Measurements from ENCODE around the gene ANKS1A. TPM values are rescaled to one million over a fixed set of nuclear protein-coding genes. Genes with fewer than 3 reads are reported as not detected.
A peak's percentile ranks its signal among the peaks of the same experiment; 100 is the strongest.

Gene ANKS1A
- total RNA-seq, 1 donor from 2014 or later: 9.9 TPM

- DNase-seq (ENCODE audit: low spot score): no peak
These were observed 152.2 kb downstream of the ANKS1A start for GRCh38 chr6:35041086-35041861.

DNA sequence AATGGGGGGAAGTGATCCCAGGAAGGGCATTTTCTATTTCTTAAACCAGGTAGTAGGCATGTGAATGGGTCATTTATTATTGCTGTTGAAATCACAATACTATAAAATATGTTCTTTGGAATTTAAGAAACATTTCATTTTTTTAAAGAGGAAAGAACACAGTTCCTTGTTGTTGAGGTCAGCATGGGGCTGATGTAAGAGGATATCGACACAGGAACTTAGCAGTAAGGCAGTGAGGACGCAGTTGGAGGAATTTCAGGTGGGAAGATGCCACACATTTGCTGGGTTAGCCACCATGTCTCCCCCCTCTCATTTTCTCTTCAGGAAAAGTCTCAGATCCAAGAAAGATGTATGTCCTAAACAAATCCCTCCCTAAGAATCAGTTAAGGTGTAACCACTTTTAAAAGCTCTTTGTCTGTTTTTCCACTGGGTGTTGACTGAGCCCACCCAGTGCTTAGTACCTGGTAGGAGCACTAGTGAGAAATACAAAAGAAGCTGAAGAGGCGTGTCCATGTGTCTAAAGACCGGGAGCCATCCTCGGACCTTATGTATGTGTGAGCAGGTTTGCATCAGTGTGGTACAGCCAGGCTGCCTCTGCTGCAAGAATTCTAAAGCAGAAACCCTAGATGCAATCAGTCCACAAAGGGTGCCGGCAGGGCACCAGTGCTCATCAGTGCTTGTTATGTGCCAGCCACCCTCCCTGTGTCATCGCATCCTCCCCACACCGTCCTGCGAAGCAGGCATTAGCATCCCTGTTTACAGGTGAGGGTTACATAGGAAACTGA is 153.2 kb downstream of the ANKS1A start:
- DNase-seq (ENCODE audit: low spot score): no peak

DNA sequence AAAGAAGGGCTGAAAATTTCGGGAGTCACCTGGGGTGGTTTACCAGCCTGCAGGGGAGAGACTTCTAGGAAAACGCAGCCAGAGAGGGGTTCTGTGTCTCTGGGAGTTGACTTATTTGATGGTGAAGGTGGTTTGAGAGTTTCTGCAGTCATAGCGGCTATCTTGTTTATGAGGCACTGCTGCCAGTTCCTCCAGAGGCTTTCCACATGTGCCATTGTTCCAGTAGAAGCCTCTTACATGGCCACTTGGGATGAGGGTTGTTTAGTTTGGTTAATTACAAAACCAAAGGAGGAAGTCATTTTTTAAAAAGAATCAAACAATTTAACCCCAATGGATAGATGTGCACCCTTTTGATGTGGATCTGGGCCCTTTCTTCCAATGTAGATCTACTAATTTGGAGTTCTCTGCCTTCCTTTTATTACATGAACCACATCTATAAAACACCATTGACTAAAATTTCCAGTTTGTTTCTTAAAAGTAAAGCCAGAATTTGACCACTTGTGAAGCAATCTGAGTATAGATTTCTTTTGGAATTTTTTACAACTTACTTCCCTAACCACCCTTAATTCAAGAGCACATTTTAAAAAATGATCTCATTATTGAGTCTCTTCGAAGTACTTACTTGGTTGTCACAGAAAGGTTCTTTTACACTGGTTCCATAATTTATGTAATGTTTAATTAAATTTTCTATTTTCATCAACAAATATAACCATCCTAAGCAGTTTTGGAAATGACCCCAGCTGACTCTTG is 154.5 kb downstream of the ANKS1A start:
- no peak for DNase-seq (ENCODE audit: low spot score)

DNA sequence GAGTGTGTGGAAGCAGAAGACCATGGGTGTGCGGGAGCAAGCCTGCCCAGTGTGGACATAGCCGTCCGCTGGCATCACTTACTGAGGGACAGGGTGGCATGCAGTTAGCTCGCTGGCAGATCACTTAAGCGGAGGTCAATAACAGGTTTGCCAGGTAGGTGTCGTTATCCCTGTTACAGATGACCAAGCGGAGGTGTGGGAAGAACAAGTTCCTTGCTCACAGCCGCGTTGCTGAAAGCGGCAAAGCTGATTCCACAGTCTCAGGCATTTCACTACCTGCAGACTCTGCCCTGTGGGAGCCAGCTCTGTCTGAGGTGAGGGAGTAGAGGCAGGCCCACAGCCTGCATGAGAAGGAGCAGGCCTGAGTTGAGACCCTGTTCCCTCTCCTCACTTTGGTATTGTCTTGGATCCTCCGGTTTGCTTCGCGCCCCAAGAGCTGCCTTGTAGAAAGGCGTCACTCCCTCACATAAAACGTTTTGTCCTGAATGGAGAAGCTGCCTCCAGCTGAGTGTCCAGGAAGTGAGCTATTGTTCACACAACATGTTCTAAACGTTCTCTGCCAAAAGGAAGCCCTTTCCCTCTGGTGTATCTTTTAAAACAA is 155.2 kb downstream of the ANKS1A start:
- no peak for DNase-seq (ENCODE audit: low spot score)

GRCh38 chr6:35044761-35045421 is 155.8 kb downstream of the ANKS1A start:
- DNase-seq (ENCODE audit: low spot score): peak; percentile 69

DNA sequence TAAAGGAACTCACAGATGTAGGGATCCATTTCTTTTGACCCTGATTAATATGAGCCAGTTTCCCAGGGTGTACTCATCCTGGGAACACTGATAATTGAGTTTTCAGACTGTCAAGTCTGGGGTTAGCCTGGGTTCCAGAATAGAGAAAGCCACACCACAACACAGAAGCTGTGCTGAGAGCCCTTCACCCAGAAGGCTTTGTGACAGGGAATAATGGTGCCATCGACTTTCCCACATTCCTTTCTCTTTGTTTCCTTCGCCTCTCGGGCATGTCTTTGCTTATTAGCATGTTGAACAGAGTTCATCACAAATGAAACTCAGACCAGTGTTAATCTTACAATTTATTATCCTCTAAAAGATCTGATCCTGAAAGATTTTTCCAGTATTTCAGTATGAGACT is 157.0 kb downstream of the ANKS1A start:
- peak; percentile 27 for DNase-seq (ENCODE audit: low spot score)

GRCh38 chr6:35046862-35047261 is 157.8 kb downstream of the ANKS1A start:
- DNase-seq (ENCODE audit: low spot score): peak; percentile 48

DNA sequence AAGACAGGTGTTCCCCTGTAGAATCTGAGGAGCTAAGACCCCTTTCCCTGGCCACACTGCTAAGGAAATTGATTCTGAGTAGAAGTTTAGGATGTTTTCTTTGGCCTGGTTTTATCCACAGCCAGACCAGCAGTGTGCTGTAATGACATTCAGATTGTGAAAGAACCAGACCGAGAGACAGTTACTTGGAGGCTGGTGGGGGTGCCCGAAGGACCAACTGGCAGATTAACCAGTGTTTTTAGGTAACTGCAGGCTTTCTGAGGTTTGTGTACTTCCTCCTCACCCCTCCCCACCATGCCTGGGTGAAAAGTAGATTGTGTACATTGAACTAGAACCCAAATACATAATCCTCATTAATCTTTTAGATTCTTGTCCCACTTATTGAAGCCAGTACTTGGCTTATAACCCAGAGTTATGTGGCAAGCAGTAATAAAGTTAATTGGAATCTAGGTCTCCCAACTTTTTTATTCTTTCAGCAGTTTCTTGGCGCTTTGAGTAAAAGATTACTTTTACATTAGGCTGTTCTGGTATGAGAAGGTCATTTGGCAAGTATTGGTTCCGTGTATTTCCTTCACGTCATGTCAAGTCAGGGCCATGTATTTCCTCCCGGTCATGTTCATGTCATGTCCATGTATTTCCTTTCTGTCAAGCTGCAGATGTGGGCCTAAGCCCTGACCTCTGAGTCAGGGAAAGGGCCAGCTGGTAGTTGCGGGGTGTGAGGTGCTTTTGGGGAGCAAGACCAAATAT is 158.4 kb downstream of the ANKS1A start:
- DNase-seq (ENCODE audit: low spot score): peak; percentile 60

- DNase-seq (ENCODE audit: low spot score): no peak
These were observed 159.1 kb downstream of the ANKS1A start for GRCh38 chr6:35048031-35048613.

GRCh38 chr6:35048631-35049083 is 159.6 kb downstream of the ANKS1A start:
- DNase-seq (ENCODE audit: low spot score): peak; percentile 93

DNA sequence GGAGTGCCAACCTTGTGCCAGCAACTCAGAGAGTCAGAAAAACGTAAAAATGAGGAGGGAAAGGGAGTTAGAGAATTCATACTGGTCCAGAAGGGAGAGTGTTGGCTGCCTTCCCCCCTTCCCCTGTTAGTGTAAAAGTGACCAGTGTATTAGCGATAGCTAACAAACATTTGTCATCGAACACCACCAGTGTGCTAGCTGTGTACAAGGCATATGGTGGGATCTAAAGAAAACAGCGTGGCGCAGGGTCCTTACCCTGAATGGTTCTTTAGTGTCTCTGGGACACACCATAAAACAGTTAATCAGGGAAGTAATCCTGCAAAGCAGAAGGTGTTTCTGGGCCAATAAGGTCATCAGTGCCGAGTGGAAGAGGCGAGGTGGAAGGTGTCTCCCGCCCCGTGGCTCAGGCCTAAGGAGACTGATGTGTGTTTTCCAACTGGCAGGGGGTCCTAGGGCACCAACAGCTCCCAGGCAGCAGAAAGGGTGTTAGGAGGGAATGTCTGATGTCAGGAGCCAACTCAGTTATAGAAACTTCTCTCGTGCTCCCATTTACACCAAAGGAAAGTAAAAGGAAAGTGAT is 160.2 kb downstream of the ANKS1A start:
- DNase-seq (ENCODE audit: low spot score): no peak

GRCh38 chr6:35049900-35050756 is 161.1 kb downstream of the ANKS1A start:
- peak; percentile 85 for DNase-seq (ENCODE audit: low spot score)

- no peak for DNase-seq (ENCODE audit: low spot score)
These were observed 161.8 kb downstream of the ANKS1A start for GRCh38 chr6:35050757-35051330.

DNA sequence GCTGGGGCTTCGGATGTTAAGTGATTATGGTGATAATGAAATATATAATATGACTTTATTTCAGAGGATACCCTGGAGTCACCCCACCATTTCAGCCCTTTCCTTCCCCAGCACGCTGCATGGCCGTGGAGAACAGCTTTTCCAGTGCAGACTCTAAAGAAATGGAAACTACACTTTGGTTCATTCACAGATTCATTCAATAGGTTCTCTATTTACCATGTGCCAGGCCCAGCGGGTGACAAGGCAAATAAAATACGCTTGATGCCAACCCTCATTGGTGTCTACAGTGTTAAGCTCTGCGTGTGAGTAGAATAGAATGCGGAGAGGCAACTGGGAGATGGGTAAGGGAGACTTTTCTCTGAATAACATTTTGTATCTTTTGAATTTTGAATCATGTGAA is 162.3 kb downstream of the ANKS1A start:
- DNase-seq (ENCODE audit: low spot score): no peak

- DNase-seq (ENCODE audit: low spot score): no peak
These were observed 163.0 kb downstream of the ANKS1A start for GRCh38 chr6:35051997-35052583.

DNA sequence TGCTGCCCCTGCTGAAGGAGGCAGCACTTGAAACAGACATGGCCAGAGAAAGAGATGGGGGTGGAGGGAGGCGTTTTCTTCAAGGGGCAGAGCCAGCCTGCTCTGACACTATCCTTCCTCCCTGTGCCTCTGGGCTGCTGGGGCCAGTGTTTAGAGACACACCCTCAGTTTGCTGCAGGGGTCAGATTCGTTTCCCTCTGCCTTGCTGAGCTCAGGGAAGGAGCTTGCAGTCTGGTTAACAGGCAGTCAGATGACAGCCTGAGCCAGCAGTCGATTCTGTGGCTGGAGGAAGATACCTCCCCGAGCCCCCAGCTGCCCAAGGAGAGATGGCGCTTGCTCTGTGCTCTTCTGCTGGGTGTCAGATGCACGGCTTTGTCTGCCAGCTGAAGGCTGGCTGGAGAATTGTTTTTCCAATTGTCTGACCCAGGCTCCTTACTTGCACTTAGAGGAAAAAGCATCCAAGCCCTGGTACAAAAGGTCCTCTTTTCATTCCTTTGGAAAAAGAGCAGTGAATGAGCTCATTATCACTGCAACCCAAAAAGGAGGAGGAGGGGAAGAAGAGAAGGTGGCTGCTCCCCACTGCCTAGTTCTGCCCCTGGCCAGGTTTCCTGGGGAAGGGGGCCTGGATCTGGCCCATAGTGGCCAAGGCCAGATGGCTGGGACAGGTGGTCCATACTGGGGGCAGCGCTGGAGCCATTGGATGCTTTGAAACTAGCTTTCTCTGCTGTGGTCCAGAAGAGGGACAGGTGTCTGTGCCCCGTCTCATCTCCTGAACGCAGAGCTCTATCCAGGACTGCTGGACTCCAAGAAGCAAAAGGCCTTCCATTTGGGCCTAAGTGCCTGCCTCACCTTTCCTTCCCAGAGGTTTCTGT is 163.9 kb downstream of the ANKS1A start:
- DNase-seq (ENCODE audit: low spot score): peak; percentile 91

DNA sequence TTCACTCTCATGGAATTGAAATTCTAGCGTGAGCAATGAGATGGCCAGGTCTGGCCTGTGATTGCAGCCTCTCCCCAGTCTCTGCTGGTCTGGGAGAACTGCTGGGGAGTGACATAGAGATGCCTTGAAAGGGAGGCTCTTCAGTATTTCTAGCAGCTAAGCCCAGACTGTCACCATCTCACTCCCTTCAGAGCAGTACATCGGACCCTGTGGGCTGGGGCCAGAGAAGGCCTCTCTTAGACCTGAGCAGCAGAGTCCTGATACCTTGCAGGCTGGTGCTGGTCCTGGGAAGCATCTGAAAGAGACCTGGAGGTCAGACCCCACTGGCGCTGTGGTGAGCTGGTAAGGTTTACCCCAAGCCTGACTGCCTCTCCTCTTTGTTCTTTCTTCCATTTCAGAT is 164.6 kb downstream of the ANKS1A start:
- no peak for DNase-seq (ENCODE audit: low spot score)
